Sigmoid colon (tissue), 4 donors: ENCODE data around the gene TANGO6.

Experiments used
- CTCF ChIP-seq, 4 experiments: fragments of 450-650 bp in 3 of 4; fragments of 200-600 bp in 1 of 4; IDR thresholded peaks; one replicate each; pipeline ENCODE4 v1.5.1; 2016 to 2019; ENCODE audit warnings: antibody characterized with exemption in 4 of 4, mild to moderate bottlenecking in 3 of 4, moderate library complexity in 2 of 4
- EP300 ChIP-seq, 4 donors: sonication (generic); formaldehyde crosslinking; IDR thresholded peaks; one replicate each; pipeline ENCODE4 v1.6.1; 2017; ENCODE audit warnings: antibody characterized with exemption in 4 of 4
- POLR2A ChIP-seq, 2 donors: fragments of 450-650 bp; IDR thresholded peaks; one replicate each; pipeline ENCODE4 v1.6.1; 2016; ENCODE audit warnings: antibody characterized with exemption in 2 of 2, mild to moderate bottlenecking in 2 of 2, moderate library complexity in 2 of 2
- POLR2AphosphoS5 ChIP-seq, 4 donors: sonication (generic); formaldehyde crosslinking; IDR thresholded peaks; one replicate each; pipeline ENCODE4 v1.6.1; 2017; ENCODE audit warnings: antibody characterized with exemption in 4 of 4

GRCh38 chr16:68844211-68844564 lies 857 bp downstream of the TANGO6 start:
- TF ChIP-seq EP300 (IDR thresholded peaks at IDR 0.05) (no peak), POLR2AphosphoS5 (IDR thresholded peaks at IDR 0.05) (no peak), CTCF (IDR thresholded peaks at IDR 0.05) (no peak), POLR2A (IDR thresholded peaks at IDR 0.05) (no peak)
